GM19324 (cell line): ENCODE measurements around the gene PRG3.

Experiments used
- ATAC-seq: cut with Tn5 transposase; IDR thresholded peaks from one replicate; pipeline ENCODE4 v1.9.1; 2021; ENCODE audit warnings: mild to moderate bottlenecking, moderate library complexity; ENCODE audit not compliant: unreplicated experiment, low FRiP score

PRG3 gene

GRCh38 chr11:57391539-57391938 is 10.6 kb upstream of the PRG3 start:
- no peak for ATAC-seq

GRCh38 chr11:57391111-57391510 is 10.2 kb upstream of the PRG3 start:
- ATAC-seq = no peak

GRCh38 chr11:57390535-57390934 is 9.6 kb upstream of the PRG3 start, which contains the start of gene PRG2:
Gene PRG2 (minus strand): TSS chr11:57390650. CDS start chr11:57389944, 706 bp downstream.
- ATAC-seq = no peak

GRCh38 chr11:57387289-57388030 is 6.5 kb upstream of the PRG3 start:
- no peak for ATAC-seq

GRCh38 chr11:57386178-57386940 is 5.4 kb upstream of the PRG3 start:
- ATAC-seq = no peak

GRCh38 chr11:57379732-57380131 is 1.2 kb downstream of the PRG3 start:
- ATAC-seq = no peak

GRCh38 chr11:57378186-57378585 is 2.8 kb downstream of the PRG3 start:
- no peak for ATAC-seq

GRCh38 chr11:57377107-57377506 is 3.8 kb downstream of the PRG3 start:
- no peak for ATAC-seq

- no peak for ATAC-seq
Measured at GRCh38 chr11:57376095-57377090, 4.6 kb downstream of the PRG3 start.

- ATAC-seq = no peak
Measured at GRCh38 chr11:57375490-57375889, 5.5 kb downstream of the PRG3 start.

- no peak for ATAC-seq
Measured at GRCh38 chr11:57374966-57375365, 6.0 kb downstream of the PRG3 start.

GRCh38 chr11:57373146-57373545 is 7.8 kb downstream of the PRG3 start:
- ATAC-seq = no peak

GRCh38 chr11:57370941-57371340 is 10.0 kb downstream of the PRG3 start:
- no peak for ATAC-seq

GRCh38 chr11:57370251-57370650 is 10.7 kb downstream of the PRG3 start:
- no peak for ATAC-seq

GRCh38 chr11:57368845-57369232 is 12.1 kb downstream of the PRG3 start:
- no peak for ATAC-seq

- ATAC-seq = no peak
Measured at GRCh38 chr11:57368106-57368844, 12.7 kb downstream of the PRG3 start.

- no peak for ATAC-seq
Measured at GRCh38 chr11:57364851-57365660, 15.9 kb downstream of the PRG3 start.

- ATAC-seq = no peak
Measured at GRCh38 chr11:57363131-57364080, 17.5 kb downstream of the PRG3 start.
